ENCODE data around the gene ASPA.
"Not testable (repeated sequence)": the region's sequence is repeated elsewhere in the genome, so short reads cannot be mapped to it uniquely, and the experiment has no call there.

The ASPA gene

GRCh38 chr17:3475812-3476610, at the start of gene ASPA:
Gene ASPA, plus strand, starts transcription at chr17:3475997. Its CDS starts 163 bp downstream, at chr17:3476160.
- DNase-seq = no peak

GRCh38 chr17:3433215-3433614, 42.6 kb upstream of the ASPA start:
- not testable (repeated sequence) for DNase-seq

DNA sequence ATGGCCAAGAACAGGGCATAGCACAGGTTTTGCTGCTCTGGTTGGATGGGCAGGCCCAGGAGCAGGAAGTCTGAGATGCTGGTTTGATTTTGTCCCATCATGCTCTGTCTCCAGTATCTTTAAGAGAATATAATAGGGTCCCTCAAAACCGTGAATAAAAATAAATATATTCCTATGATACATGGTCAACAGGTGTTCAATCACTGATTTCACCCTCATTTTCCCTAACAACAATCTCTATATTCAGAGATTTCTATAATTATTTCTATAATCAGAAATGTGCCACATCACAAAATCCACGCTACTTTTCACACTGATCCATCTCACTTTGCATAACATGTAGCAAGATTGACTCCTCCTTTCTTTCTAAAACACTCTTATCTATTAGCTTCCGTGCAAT, 42.1 kb upstream of the ASPA start, which contains the start of gene OR1E2:
TSS of gene OR1E2 (minus strand) at position 101 of the 400 bp plus-strand sequence. CDS start at position 101, 0 bp downstream.
- DNase-seq = no peak

GRCh38 chr17:3438368-3438767, 37.4 kb upstream of the ASPA start:
- DNase-seq = no peak

DNA sequence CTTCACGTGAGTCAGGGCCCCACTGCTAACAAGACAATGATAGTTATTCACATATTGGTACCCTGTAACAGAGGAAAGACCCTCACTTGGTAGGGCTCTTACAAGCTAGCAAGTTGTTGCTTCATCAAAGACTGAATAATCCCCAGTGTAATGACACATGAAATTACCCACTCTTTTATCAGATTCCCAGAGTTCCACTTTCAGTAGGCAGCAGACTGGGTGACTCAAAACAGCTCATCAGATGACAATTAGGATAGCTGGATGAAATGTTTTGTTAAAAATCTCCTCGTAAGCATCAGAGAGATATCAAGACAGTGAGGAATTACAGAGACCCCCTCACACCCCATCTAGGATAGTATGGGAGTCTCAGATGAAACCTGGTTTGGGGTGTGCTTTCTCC, 35.3 kb upstream of the ASPA start:
- no peak for DNase-seq

GRCh38 chr17:3447625-3448024, 28.2 kb upstream of the ASPA start:
- no peak for DNase-seq

GRCh38 chr17:3448059-3448665, 27.6 kb upstream of the ASPA start:
- DNase-seq = no peak

GRCh38 chr17:3466355-3466754, 9.4 kb upstream of the ASPA start:
- not testable (repeated sequence) for DNase-seq

DNA sequence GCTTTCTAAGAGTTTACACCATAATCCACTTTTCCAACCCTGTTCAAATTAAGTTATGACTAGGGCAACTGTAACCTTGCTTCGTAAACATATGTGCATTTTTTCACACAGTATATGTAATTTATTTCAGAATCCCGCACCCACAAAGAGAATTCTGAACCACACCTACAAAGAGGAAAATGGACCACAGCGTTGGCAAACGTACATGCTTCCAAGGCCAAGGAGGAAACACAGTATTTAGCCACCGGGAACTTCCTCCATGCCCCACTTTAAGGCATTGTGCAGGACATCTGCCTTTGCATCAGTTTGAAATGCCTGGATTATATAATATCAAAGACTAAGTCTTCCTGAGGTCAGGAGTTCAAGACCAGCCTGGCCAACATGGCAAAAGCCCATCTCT, 6.3 kb upstream of the ASPA start:
- no peak for DNase-seq

- no peak for DNase-seq
Observed at GRCh38 chr17:3471599-3471998, 4.2 kb upstream of the ASPA start, which contains the start of gene SPATA22. Gene SPATA22, minus strand, starts transcription at chr17:3471819. Its CDS starts 2,494 bp downstream, at chr17:3469325.

GRCh38 chr17:3472137-3472536, 3.7 kb upstream of the ASPA start:
- no peak for DNase-seq

DNA sequence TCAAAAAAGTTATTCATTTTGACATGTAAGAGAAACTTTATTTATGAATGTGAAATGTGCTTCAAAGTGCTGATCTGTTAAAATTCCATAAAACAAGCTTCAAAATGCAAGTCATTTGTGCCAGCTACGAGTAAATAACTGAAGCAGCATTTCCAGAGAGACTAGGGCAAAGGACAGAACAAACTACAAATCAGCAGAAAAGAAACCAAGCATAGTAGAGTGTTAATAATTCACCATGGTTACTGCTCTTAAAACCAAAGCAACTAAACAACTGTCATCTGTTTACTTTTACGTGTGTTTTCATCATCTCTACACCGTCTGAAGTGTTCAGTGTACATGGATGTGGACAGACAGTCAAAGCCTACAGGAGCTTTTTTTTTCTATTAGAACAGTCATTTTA, 1.6 kb upstream of the ASPA start:
- no peak for DNase-seq

DNA sequence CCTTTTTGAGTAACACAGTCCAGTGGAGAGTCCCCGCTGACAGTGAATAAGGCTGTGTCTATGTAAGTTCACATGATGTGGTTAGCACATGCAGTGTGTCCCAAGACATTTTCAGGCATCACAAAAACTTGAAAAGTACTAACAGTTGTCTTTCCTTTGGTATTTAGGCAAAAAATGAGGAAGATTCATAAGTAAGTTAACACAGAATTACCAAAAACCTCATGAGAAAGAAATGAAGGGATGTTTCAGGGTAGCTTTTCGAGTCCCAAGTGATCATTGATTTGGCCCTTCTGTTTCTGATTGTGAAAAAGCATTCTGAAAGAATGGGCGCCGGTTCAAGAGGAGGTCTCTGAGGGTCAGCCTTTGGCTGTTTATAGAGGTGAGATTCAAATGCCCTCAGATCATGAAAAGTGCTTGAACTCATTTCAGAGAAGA, 529 bp upstream of the ASPA start:
- no peak for DNase-seq

DNA sequence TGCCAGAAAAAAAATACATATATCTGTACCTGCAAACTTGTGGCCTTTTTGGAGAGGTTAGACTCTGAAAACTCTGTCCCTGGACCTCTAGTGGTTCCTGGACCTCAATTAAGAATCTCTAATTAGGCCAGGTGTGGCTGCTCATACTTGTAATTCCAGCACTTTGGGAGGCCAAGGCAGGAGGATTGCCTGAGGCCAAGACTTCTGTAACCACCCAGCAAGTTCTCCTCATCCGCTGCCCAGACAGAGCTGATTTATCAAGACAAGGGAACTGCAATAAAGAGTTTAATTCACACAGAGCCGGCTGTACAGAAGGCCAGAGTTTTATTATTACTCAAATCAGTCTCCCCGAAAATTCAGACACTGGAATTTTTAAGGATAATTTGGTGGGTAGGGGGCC, 4.2 kb downstream of the ASPA start:
- no peak for DNase-seq

- DNase-seq = no peak
Observed at GRCh38 chr17:3482852-3483251, 7.1 kb downstream of the ASPA start.

GRCh38 chr17:3485481-3486068, 9.8 kb downstream of the ASPA start:
- DNase-seq = no peak

GRCh38 chr17:3497101-3497500, 21.3 kb downstream of the ASPA start:
- DNase-seq = no peak

- no peak for DNase-seq
Observed at GRCh38 chr17:3501344-3501743, 25.5 kb downstream of the ASPA start.

- DNase-seq = no peak
Observed at GRCh38 chr17:3502466-3502865, 26.7 kb downstream of the ASPA start.

- DNase-seq = no peak
Observed at GRCh38 chr17:3503285-3503684, 27.5 kb downstream of the ASPA start.

- no peak for DNase-seq
Observed at GRCh38 chr17:3505008-3505407, 29.2 kb downstream of the ASPA start.

GRCh38 chr17:3506054-3506453, 30.3 kb downstream of the ASPA start:
- no peak for DNase-seq

- DNase-seq = no peak
Observed at GRCh38 chr17:3507071-3507470, 31.3 kb downstream of the ASPA start.

GRCh38 chr17:3507869-3508268, 32.1 kb downstream of the ASPA start:
- no peak for DNase-seq

Measured in stimulated activated naive CD4-positive, alpha-beta T cell (primary cell).